GM08714 (cell line): ENCODE results near the gene DBH.

Experiments
- H3K4me3 ChIP-seq: fragments of 200-500 bp; sonication (Bioruptor generic); 2 replicates; pipeline ENCODE4 v1.5.1; 2014; ENCODE audit warnings: mild to moderate bottlenecking, low read length, inconsistent platforms
- ZNF274 ChIP-seq: IDR thresholded peaks from 2 replicates; pipeline ENCODE4 v1.6.1; 2012; ENCODE audit warnings: mild to moderate bottlenecking, low read depth, low read length

Gene DBH

DNA sequence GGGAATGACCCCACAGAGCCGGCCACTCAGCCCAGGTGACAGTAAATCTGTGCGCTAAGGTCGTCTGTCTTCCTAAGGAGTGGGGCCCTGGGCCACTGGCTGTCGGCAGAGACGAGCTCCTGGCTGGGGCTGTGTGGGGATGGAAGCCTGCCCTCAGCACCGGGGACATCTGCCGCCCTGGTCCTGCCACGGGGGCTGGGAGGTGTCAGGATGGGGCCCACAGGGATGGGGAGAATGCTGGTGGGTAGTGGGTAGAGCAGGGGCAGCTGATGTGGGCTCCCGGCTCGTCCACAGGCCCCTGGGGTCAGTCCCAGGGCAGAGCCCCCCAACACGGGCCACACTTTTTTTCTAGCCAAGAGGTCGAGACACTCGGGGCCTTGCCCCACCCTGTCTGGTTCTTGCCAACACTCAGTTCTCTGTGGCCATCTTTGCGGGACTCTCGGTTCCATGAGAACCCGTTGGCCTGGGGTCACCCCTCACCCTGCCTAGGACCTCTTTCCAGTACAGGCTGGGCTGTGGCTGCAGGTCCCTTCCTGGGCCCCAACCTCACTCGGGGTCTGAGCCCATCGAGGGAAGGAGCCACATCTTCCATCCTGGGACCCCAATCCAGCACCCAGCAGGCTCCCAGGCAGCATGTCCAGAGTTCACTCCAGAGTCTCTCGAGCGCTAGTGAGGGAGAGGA, 45.0 kb downstream of the DBH start:
- no peak for TF ChIP-seq ZNF274
- H3K4me3 ChIP-seq, result no peak overlapping the region

DNA sequence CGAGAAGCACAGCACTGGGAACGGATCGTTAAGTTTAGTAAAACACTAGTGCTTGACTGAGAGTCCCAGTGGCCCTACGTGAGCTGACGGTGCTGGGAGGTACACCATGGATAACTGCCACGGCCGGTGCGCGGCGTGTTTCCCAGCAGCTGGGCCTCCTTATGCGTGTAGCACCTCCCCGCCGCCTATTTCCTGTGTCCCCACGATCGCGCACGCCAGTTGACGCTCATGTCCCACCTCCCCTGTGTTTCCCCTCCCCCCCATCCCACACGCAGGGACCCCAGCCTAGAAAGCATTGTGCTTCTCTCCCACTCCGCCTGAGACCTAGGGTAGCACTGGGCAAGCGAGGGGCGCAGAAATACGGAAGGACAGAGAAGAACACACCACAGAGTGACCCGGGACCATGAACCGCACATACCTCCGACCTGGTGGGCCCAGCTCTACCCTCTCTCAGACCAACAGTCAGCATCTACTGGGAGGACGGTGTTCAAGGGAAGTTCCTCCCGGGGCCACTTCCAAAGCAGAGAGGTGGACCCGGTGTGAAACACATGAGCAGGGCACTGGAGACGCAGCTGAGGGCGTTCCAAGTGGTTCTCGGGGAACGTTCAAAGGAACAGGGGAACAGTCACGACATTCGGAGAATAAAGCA, 45.6 kb downstream of the DBH start:
- no peak for TF ChIP-seq ZNF274
- H3K4me3 ChIP-seq, result no peak overlapping the region

DNA sequence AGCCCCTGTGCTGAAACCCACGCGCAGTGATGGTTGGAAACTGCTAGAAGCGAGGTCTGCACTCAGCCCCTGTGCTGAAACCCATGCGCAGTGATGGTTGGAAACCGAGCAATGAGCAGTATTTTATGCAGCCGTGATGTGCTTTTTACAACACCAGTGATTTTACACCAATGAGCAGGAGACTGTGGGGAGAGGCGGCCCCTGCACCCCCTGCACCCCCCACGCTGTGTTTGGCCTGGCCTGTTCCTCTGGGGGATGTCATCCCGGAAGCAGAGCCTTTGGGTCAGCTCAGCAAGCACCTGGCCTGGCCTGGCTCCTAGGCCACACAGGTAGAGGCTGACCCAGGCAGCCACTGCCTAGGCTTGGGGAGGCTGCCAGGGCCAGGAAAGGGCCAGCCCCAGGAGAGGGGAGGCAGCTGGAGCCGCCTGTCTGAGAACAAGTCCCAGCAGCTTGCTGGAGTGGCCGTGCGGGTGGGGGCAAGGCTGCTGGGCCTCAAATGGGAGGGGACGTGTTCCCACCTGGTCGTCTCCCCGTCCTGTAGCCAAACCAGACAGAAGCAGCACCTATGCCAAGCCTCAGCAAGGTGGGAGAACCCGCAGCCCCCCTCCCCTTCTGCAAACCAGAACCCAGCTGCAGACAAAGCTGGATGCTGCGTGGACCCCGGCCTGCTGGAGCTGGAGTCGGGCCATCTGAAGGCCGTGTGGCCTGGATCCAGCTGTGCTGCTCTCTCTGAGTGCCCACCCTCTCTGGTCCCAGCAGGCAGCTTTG, 46.8 kb downstream of the DBH start:
- no peak for TF ChIP-seq ZNF274

DNA sequence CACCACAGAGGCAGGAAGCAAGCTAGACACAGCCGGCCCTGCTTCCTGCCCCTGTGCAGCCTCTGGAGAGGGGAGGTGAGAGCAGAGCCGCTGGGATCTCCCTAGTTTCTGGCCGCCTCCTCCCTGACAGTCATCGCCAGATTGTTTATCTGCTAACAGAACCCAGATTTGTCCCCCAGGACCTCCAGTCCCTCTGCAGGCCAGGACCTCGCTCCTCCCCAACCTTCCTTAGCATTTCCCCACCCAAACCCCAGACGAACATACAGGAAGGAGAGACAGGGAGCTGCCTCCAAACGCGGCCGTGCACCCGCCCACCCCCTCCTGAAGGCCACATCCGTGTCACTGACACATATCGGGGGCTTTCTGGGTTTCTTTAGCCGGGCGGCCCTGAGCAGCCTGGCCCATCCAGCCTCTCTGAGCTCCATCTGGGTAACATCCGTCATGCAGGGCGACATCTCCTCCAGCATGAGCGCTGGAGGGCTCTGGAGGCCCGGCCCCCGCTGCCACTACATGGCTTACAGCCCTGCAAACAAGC, 47.5 kb downstream of the DBH start:
- TF ChIP-seq ZNF274, result no peak
- no peak overlapping the region for H3K4me3 ChIP-seq

More for the DNA sequence above, 46.8 kb downstream of the DBH start:
- H3K4me3 ChIP-seq, result no peak overlapping the region

DNA sequence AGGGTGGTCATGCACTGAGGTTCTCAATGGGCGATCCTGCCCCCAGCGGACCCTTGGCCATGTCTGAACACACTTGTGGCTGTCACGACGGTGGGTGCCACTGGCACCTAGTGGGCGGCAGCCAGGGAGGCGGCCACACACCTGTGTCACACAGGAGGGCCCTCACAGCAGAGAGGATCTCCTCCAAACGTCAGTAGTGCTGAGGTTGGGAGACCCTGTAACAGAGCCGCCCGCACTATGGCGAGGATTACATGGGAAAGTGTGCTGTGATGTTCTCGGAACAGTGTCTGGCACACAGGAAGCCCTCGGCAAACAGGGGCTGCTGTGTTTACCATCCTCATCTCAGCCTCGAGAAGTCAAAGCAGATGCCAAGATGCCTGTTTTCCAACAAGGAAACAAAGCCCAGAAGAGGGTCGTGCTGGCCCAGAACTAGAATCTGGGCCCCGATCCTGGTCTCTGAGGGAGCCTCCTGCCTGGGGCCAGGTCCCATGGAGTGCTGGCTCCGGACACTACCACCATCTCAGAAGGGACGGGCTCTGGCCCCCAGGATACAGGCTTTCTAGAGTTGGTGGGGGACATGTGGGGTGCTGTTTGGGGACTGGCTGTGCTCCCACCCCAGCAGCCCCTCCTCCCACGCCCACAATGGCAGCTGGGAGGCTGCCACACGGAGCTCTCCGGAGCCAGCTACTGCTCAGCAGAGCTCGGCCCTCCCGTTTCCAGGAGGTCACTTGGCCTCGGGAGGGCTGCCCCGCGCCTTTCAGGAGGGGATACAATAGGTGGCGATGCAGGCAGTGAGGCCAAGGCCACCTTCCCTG, 48.2 kb downstream of the DBH start:
- H3K4me3 ChIP-seq, result no peak overlapping the region
- no peak for TF ChIP-seq ZNF274

DNA sequence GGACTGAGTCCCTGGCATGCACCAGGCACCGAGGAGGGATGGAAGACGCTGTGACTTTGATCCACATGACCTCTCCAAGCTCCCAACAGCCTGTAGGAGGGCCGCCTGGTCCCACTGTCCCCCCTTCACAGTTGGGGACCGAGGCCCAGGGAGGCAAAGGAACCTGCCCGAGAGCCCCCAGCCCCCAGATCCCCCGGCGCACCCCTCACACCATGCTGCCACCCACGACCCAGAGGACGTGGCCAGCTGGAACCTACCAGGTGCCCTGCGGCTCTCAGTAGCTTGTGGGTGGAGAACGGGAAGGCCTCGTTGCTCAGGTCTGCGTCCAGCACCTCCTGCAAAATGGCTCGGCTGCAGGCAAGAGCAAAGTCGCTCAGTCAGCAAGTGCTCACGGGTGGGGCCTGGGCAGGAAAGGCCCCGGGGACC, 48.8 kb downstream of the DBH start:
- H3K4me3 ChIP-seq, result no peak overlapping the region
- no peak for TF ChIP-seq ZNF274

DNA sequence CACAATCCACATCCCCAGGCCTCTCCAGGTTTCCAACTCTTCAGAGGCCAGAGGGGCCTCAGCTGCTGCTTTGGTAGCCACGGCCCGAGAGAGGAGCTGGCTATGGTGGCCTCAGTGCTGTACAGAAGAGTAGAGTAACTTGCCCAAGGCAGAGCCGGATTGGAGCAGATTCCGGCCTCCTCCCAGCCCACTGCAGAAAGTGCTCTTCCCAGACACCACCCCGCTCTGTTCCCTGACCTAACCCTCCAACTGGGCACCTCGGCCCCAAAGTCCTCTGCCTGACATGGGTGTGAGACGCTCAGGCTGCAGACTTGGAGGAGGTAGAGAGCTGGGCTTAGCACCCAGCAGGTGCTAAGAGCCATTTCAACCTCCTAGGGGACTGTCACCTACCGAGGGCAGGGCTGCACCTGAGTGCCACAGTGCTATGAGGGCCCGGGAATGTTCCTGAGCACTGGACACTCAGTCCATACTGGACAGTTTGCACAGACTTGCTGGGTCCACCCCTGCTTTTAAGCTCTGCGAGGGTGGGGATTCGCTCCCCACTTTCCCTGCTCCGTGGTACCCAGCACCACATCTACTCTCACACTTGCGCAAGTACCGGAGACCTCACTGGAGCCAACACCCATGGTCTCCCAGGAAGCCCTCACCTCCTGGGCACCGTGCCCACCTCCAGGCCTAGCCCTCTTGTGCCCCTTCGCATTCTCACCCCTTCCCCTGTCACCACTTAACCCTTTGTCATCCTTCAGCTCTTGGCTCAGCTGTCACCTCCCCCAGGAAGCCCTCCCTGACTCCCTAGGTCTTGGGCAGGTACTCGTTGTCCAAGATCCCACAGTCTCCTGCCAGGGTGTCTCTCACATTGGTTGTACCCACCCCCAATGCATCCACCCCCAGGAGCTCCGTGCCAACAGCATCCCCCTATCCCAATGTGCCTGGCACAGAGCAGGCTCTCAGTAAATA, 49.8 kb downstream of the DBH start:
- no peak for TF ChIP-seq ZNF274
- H3K4me3 ChIP-seq, result no peak overlapping the region

DNA sequence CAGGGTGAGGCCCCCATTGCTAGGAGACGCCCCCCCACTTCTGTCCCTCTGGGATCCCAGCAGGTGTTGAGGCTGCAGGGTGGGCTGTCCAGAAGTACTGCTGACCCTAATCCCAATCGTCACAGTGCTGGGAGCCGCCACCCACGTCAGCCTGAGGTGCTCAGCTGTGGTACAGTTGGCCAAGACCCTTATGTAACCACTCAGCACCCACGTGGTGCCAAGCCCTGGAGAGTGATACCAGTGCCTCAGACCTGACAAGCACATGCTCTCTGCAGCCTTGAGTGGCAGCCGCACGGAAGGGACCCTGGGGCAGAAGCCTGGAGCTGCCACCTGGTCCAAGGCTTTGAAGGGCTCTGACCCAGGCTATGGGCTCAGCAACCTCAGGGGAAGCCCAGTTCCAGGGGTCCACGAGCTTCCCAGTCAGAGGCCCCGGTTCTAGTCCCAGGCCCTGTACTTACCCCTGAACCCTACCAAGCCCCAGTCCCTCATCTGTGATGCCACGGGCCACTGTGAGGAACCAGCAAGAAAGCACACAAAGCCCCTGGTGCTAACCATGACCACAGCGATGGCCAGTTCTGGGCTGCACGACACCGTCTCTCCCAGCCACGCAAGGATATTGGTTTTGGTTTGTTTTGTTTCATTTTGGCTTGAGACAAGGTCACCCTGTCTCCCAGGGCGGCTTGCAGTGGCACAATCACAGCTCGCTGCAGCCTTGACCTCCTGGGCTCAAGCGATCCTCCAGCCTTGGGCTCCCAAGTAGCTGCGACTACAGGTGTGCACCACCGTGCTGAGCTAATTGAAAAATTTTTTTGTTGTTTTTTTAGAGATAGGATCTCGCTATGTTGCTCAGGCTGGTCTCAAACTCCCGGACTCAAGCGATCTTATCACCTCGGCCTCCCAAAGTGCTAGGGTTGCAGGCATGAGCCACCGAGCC, 50.7 kb downstream of the DBH start:
- TF ChIP-seq ZNF274, result no peak
- no peak overlapping the region for H3K4me3 ChIP-seq

DNA sequence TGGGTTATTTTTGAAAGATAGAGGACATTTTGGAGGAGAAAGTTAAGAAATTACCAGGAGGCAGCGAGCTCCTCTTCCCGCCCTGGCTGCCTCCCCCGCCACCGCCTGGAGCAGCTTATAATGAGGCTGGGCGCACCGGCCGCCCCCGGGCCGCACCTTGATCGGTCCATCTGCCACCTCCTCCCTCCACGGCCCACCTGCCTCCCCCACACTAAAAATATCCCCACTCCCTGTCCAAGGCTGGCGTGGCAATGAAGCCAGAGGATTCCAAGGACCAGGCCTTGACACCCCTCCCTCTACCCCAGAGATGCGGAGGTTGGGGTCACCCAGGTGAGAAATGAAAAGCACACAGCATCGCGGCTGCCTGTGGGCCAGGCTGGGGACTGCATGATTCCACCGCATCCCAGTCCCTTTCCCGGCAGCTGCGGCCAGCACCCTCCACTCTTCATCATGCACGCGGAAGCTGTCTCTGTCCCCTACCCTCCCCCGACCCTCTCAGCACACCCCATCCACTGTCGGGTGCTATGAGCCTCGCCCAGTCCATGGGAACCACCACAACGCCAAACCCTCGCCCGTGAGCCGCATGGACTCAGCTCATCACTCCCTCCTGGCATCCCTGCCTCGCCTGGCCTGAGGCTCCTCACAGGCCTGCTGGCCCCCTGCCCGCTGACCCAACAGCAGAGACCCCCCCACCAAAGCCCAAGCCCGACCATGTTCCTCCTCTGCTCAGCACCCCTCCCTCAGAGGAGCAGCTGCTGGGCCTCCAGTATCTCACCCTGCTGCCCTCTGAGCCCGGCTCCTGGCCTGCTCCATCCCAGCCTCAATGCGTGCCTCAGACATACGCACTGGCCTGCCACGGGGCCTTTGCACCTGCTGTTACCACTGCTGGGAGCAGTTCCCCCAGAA, 51.9 kb downstream of the DBH start:
- H3K4me3 ChIP-seq, result no peak overlapping the region
- TF ChIP-seq ZNF274, result no peak

DNA sequence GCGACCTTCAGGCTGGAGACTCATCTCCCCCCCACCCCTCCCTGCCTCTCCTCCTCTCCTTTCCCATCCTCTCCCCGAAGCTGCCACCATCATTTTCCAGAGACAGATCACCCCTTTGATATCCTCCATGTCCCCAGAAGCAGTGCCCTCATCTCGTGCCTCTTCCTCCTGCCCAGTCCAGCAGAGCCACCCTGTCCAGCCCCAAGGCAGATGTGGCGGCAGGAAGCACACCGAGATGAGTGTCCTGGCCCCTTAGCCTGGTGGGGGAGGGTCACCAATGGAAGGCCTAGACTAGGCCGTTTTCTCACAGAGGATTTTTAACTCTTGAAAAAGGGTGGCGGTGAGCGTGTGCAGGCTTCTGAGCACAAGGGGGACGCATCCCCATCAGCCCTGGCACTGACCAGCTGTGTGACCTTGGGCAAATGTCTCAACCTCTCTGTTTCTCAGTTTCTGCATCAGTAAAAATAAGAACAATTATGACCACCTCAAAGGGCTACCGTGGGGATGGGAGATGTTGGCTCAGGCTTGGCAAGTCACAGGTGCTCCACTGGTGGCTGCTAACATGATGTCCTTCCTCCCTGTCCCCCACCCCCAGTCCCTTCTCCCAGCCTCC, 53.1 kb downstream of the DBH start:
- no peak overlapping the region for H3K4me3 ChIP-seq
- TF ChIP-seq ZNF274, result no peak
